Endothelial cell of umbilical vein (primary cell): Measurements from ENCODE around the gene SIN3A. TPM values are rescaled to one million over a fixed set of nuclear protein-coding genes. Genes with fewer than 3 reads are reported as not detected.

Experiments
- BruUV-seq: library from RNA; stranded (reverse); fragments of 400-500 nt; replicated peaks from 2 replicates; lab custom pipeline; 2021; lab: Mats Ljungman, UMichigan
- CTCF ChIA-PET: fragments of 300-600, 350-600 bp; sonication (Branson Sonifier 250); formaldehyde crosslinking; loops from one replicate; lab custom pipeline; 2021; ENCODE audit warnings: antibody characterized with exemption, inconsistent platforms; lab: Charles Lee
- POLR2A ChIA-PET: fragments of 300-600, 350-600 bp; sonication (Branson Sonifier 250); formaldehyde crosslinking; loops from one replicate; lab custom pipeline; 2021; ENCODE audit warnings: antibody characterized with exemption, inconsistent platforms; lab: Charles Lee
- DNase-seq: peaks from one replicate; pipeline ENCODE4 v3.0.0-alpha.2; 2011; ENCODE audit warnings: low read depth, low spot score
- FAIRE-seq: peaks from 2 replicates; lab custom pipeline; 2011; peaks lifted over from hg19 to GRCh38; lab: Jason Lieb, UNC
- H2AFZ ChIP-seq: 2 replicates; pipeline ENCODE4 v1.6.0; 2012; ENCODE audit warnings: low read depth, low read length, control low read depth, inconsistent platforms
- H3K27ac ChIP-seq: 2 replicates; pipeline ENCODE4 v1.5.1; 2011; ENCODE audit warnings: low read depth, mild to moderate bottlenecking, control low read depth, low read length, moderate library complexity; ENCODE audit not compliant: insufficient read depth
- H3K27me3 ChIP-seq, 2 experiments: 2 replicates each; pipeline versions ENCODE4 v1.6.0 to v1.6.1; 2011; ENCODE audit warnings: low read length in 2 of 2, mixed read lengths in 1 of 2; ENCODE audit not compliant: control insufficient read depth in 2 of 2, insufficient read depth in 2 of 2
- H3K36me3 ChIP-seq, 2 experiments: 2 replicates in 1 of 2; 3 replicates in 1 of 2; pipeline ENCODE4 v1.5.1; 2011; ENCODE audit warnings: low read length in 2 of 2, mild to moderate bottlenecking in 1 of 2, moderate library complexity in 1 of 2; ENCODE audit not compliant: control insufficient read depth in 2 of 2, insufficient read depth in 2 of 2; ENCODE audit errors: extremely low read depth in 1 of 2
- H3K4me1 ChIP-seq: 3 replicates; pipeline ENCODE4 v1.5.1; 2011; ENCODE audit warnings: mild to moderate bottlenecking, low read length; ENCODE audit not compliant: control insufficient read depth, insufficient read depth; ENCODE audit errors: extremely low read depth
- H3K4me2 ChIP-seq: 2 replicates; pipeline ENCODE4 v1.6.1; 2011; ENCODE audit warnings: low read length, control low read depth, mixed read lengths; ENCODE audit not compliant: insufficient read depth
- H3K4me3 ChIP-seq, 3 experiments: fragments of 200-600 bp in 1 of 3; sonication (generic), shearing (Covaris generic) in 1 of 3; replicated peaks in 1 of 3; 2 replicates each; pipeline ENCODE4 v1.5.1; 2011 to 2016; ENCODE audit warnings: control low read depth in 3 of 3, low read length in 3 of 3, mild to moderate bottlenecking in 2 of 3, inconsistent platforms in 1 of 3, low read depth in 1 of 3, moderate library complexity in 1 of 3; ENCODE audit not compliant: insufficient read depth in 1 of 3
- H3K79me2 ChIP-seq: 2 replicates; pipeline ENCODE4 v1.6.0; 2012; ENCODE audit warnings: low read length, inconsistent platforms; ENCODE audit not compliant: control insufficient read depth, insufficient read depth
- H3K9ac ChIP-seq: replicated peaks from 2 replicates; pipeline ENCODE3; 2011; ENCODE audit warnings: low read length, control low read depth; ENCODE audit not compliant: insufficient read depth; ENCODE audit errors: extremely low read depth
- H3K9me1 ChIP-seq: replicated peaks from 3 replicates; pipeline ENCODE4 v1.6.0; 2011; ENCODE audit warnings: mild to moderate bottlenecking, low read length; ENCODE audit not compliant: control insufficient read depth, insufficient read depth; ENCODE audit errors: extremely low read depth
- H3K9me3 ChIP-seq: replicated peaks from 2 replicates; pipeline ENCODE4 v1.5.1; 2012; ENCODE audit warnings: low read length, inconsistent platforms; ENCODE audit not compliant: control insufficient read depth, insufficient read depth
- H4K20me1 ChIP-seq: replicated peaks from 2 replicates; pipeline ENCODE3; 2011; ENCODE audit warnings: mild to moderate bottlenecking, low read length; ENCODE audit not compliant: control insufficient read depth, insufficient read depth; ENCODE audit errors: extremely low read depth
- EZH2 ChIP-seq: IDR thresholded peaks from 2 replicates; pipeline ENCODE4 v1.6.1; 2012; ENCODE audit warnings: borderline replicate concordance, low read depth, mild to moderate bottlenecking, moderate library complexity, low read length, inconsistent platforms; ENCODE audit not compliant: severe bottlenecking
- FOS ChIP-seq: IDR thresholded peaks from 2 replicates; pipeline ENCODE4 v1.6.1; 2011; ENCODE audit warnings: mild to moderate bottlenecking, low read length, moderate library complexity, borderline replicate concordance; ENCODE audit not compliant: insufficient read depth
- GATA2 ChIP-seq: IDR thresholded peaks from 2 replicates; pipeline ENCODE4 v1.7.0; 2011; ENCODE audit warnings: low read depth, mild to moderate bottlenecking, moderate library complexity, mixed read lengths, low read length; ENCODE audit not compliant: insufficient read length, insufficient read depth
- JUN ChIP-seq: IDR thresholded peaks from 2 replicates; pipeline ENCODE4 v1.6.1; 2011; ENCODE audit warnings: borderline replicate concordance, low read depth; ENCODE audit not compliant: insufficient read length, insufficient read depth
- MYC ChIP-seq: IDR thresholded peaks from one replicate; pipeline ENCODE4 v1.6.1; 2011; ENCODE audit warnings: mild to moderate bottlenecking, low read depth, low read length
- POLR2A ChIP-seq: IDR thresholded peaks from 2 replicates; pipeline ENCODE4 v1.6.1; 2012; ENCODE audit warnings: low read depth, mild to moderate bottlenecking, control low read depth, low read length
- POLR2AphosphoS5 ChIP-seq: IDR thresholded peaks from 2 replicates; pipeline ENCODE4 v1.6.1; 2012; ENCODE audit warnings: low read depth, mild to moderate bottlenecking, control low read depth, low read length, moderate library complexity; ENCODE audit not compliant: insufficient read depth
- dilution Hi-C: fragments of 300-500 bp; cut with MboI; formaldehyde crosslinking; loops from one replicate; pipeline ENCODE4 v1.15.0; 2019; ENCODE audit warnings: low sequenced_read_pairs; ENCODE audit not compliant: extremely low pct_ligation_motif_present
- intact Hi-C: fragments of 100-400 bp; cut with micrococcal nuclease; formaldehyde crosslinking; loops from one replicate; pipeline ENCODE4 v1.10.0; 2022
- polyA plus RNA-seq, 4 experiments: library from polyadenylated mRNA; depleted of rRNA in 3 of 4; stranded (reverse) in 3 of 4; unstranded in 1 of 4; fragments of >200 nt; gene quantifications; 2 replicates each; pipeline versions ENCODE4 v1.2.1 to v1.2.3, GENCODE V29; 2011 to 2012; ENCODE audit warnings: missing spikeins in 1 of 4
- total RNA-seq: library from RNA; stranded (reverse); gene quantifications from 2 replicates; pipeline ENCODE4 v1.2.3, GENCODE V29; 2021
- TF ChIP-seq, protein P1 (sequence below), 2 donors: IDR thresholded peaks; 1 replicate in 1 of 2; 2 replicates in 1 of 2; pipeline ENCODE4 v1.5.1; 2011; ENCODE audit warnings: low read length in 2 of 2, mild to moderate bottlenecking in 2 of 2, moderate library complexity in 2 of 2, control low read depth in 1 of 2, inconsistent platforms in 1 of 2, low read depth in 1 of 2; ENCODE audit not compliant: insufficient read depth in 1 of 2; ENCODE audit errors: extremely low read depth in 1 of 2
- TF ChIP-seq, protein P2 (sequence below): IDR thresholded peaks from 2 replicates; pipeline ENCODE4 v1.6.1; 2011; ENCODE audit not compliant: insufficient read depth, insufficient read length

SIN3A gene
- total and polyA plus RNA-seq, 2 donors (not counting 3 experiments of a cell fraction or from before 2014, with no cell fraction given) = 30.6 to 44.5 TPM

GRCh38 chr15:75452364-75452864 is 924 bp upstream of the SIN3A start:
- H3K9ac ChIP-seq = peak overlapping the region; percentile 85
- H3K4me2 ChIP-seq = peak overlapping the region; percentile 97
- DNase-seq (peak; percentile 76), FAIRE-seq (no peak)
- ChIA-PET POLR2A (interaction anchor here (1.7 kb wide), 1 partner anchor 84 kb away, joined by 8 read pairs; the partner anchor contains the start of gene MAN2C1), CTCF (interaction anchor here (0.7 to 3.2 kb wide), 6 partner anchors 19 to 195 kb away, joined by 3 to 21 read pairs (median 4); partner anchors contain the start of genes MAN2C1 and SNX33)
- no peaks in the 10 kb centered on the region for H3K36me3 ChIP-seq
- dilution Hi-C loops (loop anchor here (25.0 kb wide), 1 partner anchor 135 kb away; the partner anchor contains the start of gene PTPN9), intact Hi-C loops (loop anchor here (2.0 to 5.0 kb wide), 4 partner anchors 186 to 490 kb away; no protein-coding TSS in a partner anchor)
- TF ChIP-seq POLR2A (no peak), FOS (no peak), MYC (no peak), JUN (no peak), POLR2AphosphoS5 (peak; percentile 7), GATA2 (no peak), EZH2 (no peak)
- TF ChIP-seq, protein P1, sequence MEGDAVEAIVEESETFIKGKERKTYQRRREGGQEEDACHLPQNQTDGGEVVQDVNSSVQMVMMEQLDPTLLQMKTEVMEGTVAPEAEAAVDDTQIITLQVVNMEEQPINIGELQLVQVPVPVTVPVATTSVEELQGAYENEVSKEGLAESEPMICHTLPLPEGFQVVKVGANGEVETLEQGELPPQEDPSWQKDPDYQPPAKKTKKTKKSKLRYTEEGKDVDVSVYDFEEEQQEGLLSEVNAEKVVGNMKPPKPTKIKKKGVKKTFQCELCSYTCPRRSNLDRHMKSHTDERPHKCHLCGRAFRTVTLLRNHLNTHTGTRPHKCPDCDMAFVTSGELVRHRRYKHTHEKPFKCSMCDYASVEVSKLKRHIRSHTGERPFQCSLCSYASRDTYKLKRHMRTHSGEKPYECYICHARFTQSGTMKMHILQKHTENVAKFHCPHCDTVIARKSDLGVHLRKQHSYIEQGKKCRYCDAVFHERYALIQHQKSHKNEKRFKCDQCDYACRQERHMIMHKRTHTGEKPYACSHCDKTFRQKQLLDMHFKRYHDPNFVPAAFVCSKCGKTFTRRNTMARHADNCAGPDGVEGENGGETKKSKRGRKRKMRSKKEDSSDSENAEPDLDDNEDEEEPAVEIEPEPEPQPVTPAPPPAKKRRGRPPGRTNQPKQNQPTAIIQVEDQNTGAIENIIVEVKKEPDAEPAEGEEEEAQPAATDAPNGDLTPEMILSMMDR (IDR thresholded peaks at IDR 0.05; ENCODE audit: extremely low read depth in 1 of 2, insufficient read depth in 1 of 2, low read depth in 1 of 2, low read length in 2 of 2) = no peak
- TF ChIP-seq, protein P2, sequence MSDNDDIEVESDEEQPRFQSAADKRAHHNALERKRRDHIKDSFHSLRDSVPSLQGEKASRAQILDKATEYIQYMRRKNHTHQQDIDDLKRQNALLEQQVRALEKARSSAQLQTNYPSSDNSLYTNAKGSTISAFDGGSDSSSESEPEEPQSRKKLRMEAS = no peak
- H2AFZ ChIP-seq = peak overlapping the region; percentile 44
- H3K27me3 ChIP-seq = no peaks in the 10 kb centered on the region
- peaks cover 3% of the 10 kb centered on the region for H4K20me1 ChIP-seq
- no peaks in the 10 kb centered on the region for H3K9me1 ChIP-seq
- H3K9me3 ChIP-seq = no peaks in the 10 kb centered on the region
- H3K4me1 ChIP-seq = peaks cover 29% of the 10 kb centered on the region
- no TSS peak for BruUV-seq
- peak overlapping the region; percentile 78 for H3K27ac ChIP-seq
- peak overlapping the region; percentile 45 to 84 (median 58) for H3K4me3 ChIP-seq
- peaks cover 30% of the 10 kb centered on the region for H3K79me2 ChIP-seq
